GM19351 (cell line): ENCODE results near the gene PPP2R2C.

Experiments used
- ATAC-seq: cut with Tn5 transposase; IDR thresholded peaks from one replicate; pipeline ENCODE4 v1.9.1; 2021; ENCODE audit warnings: mild to moderate bottlenecking, moderate library complexity; ENCODE audit not compliant: unreplicated experiment

Gene PPP2R2C

GRCh38 chr4:6469898-6470501, 2.4 kb downstream of the PPP2R2C start:
- ATAC-seq, result no peak

GRCh38 chr4:6469144-6469543, 3.3 kb downstream of the PPP2R2C start:
- no peak for ATAC-seq

- no peak for ATAC-seq
Observed at GRCh38 chr4:6468376-6468775, 4.0 kb downstream of the PPP2R2C start.

GRCh38 chr4:6467600-6467999, 4.8 kb downstream of the PPP2R2C start:
- ATAC-seq, result no peak

GRCh38 chr4:6466756-6467381, 5.5 kb downstream of the PPP2R2C start:
- ATAC-seq, result no peak

- ATAC-seq, result no peak
Observed at GRCh38 chr4:6465955-6466354, 6.5 kb downstream of the PPP2R2C start.

GRCh38 chr4:6464842-6465588, 7.4 kb downstream of the PPP2R2C start:
- no peak for ATAC-seq

GRCh38 chr4:6463311-6464289, 8.8 kb downstream of the PPP2R2C start:
- ATAC-seq, result no peak

- no peak for ATAC-seq
Observed at GRCh38 chr4:6461301-6462165, 10.9 kb downstream of the PPP2R2C start.

GRCh38 chr4:6460876-6461275, 11.5 kb downstream of the PPP2R2C start:
- no peak for ATAC-seq

- no peak for ATAC-seq
Observed at GRCh38 chr4:6458528-6458927, 13.9 kb downstream of the PPP2R2C start.

- no peak for ATAC-seq
Observed at GRCh38 chr4:6456450-6456849, 16.0 kb downstream of the PPP2R2C start.

- ATAC-seq, result no peak
Observed at GRCh38 chr4:6454112-6454910, 18.1 kb downstream of the PPP2R2C start.

- no peak for ATAC-seq
Observed at GRCh38 chr4:6453688-6453990, 18.8 kb downstream of the PPP2R2C start.

- no peak for ATAC-seq
Observed at GRCh38 chr4:6452897-6453687, 19.3 kb downstream of the PPP2R2C start.

- no peak for ATAC-seq
Observed at GRCh38 chr4:6452116-6452896, 20.1 kb downstream of the PPP2R2C start.

GRCh38 chr4:6451309-6451708, 21.1 kb downstream of the PPP2R2C start:
- no peak for ATAC-seq

GRCh38 chr4:6450709-6451108, 21.7 kb downstream of the PPP2R2C start:
- no peak for ATAC-seq
